Cardiac muscle cell (in vitro differentiated cells and primary cell): ENCODE measurements around the gene VSTM2B. TPM values are rescaled to one million over a fixed set of nuclear protein-coding genes. Genes with fewer than 3 reads are reported as not detected.
"Not testable (repeated sequence)": the region's sequence is repeated elsewhere in the genome, so short reads cannot be mapped to it uniquely, and the experiment has no call there.

Experiments
- DNase-seq, 2 donors: peaks; one replicate each; pipeline versions ENCODE4 v3.0.0 to v3.0.0-alpha.2; 2010 to 2017; ENCODE audit warnings: low read depth in 1 of 2, low spot score in 1 of 2
- H3K27ac ChIP-seq: fragments of 200-600 bp; sonication (generic); 2 replicates; pipeline ENCODE4 v1.5.1; 2016
- H3K27me3 ChIP-seq: fragments of 200-600 bp; sonication (generic); 2 replicates; pipeline ENCODE4 v1.6.0; 2016; ENCODE audit warnings: control low read depth
- H3K36me3 ChIP-seq: fragments of 200-600 bp; sonication (generic); 2 replicates; pipeline ENCODE4 v1.5.1; 2016; ENCODE audit warnings: control low read depth
- H3K4me1 ChIP-seq: fragments of 200-600 bp; sonication (generic); 2 replicates; pipeline ENCODE4 v1.8.1; 2017; ENCODE audit warnings: low read depth, mild to moderate bottlenecking, mixed run types
- H3K4me3 ChIP-seq: fragments of 200-600 bp; sonication (generic); 2 replicates; pipeline ENCODE4 v1.5.1; 2016; ENCODE audit warnings: mild to moderate bottlenecking
- H3K9me3 ChIP-seq: fragments of 200-600 bp; sonication (generic); 2 replicates; pipeline ENCODE4 v1.5.1; 2017; ENCODE audit warnings: low read depth, mild to moderate bottlenecking, control low read depth
- polyA plus RNA-seq: library from polyadenylated mRNA; unstranded; fragments of >200 nt; fragmentation: Nextera tagmentation; extraction: Ambion mirVana; gene quantifications from 2 replicates; pipeline ENCODE4 v1.2.1, GENCODE V29; 2016
- total RNA-seq: library from RNA; depleted of rRNA; stranded (reverse); fragments of >200 nt; gene quantifications from 2 replicates; pipeline ENCODE4 v1.2.3, GENCODE V29; 2016
- TF ChIP-seq, protein P1 (sequence below): IDR thresholded peaks from 2 replicates; pipeline ENCODE4 v1.5.1; 2012; ENCODE audit warnings: low read depth, mild to moderate bottlenecking, low read length

Gene VSTM2B
- total and polyA plus RNA-seq, 2 experiments from 2014 or later: 0.39 TPM; not detected in 1

DNA sequence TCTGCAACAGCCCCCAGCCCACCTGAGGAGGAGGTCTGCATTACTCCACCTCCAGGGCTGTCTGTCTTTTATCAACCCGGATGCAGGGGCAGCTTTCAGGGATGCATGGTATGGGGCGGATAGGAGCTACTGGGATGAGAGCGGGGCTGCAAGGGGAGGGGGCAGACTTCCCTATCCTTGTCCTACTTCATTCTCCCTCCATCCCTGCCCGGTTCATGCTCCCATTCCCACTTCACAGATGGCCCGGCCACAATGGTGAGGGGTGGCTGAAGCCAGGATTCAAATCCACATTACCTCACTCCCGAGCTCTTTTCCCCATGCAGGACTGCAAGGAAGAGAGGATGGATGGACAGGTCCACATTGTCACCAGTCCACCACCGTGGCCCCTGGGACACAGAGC, 40.5 kb upstream of the VSTM2B start:
- Histone ChIP-seq H3K4me3 (no peak overlapping the region), H3K9me3 (no peaks in the 10 kb centered on the region), H3K4me1 (no peaks in the 10 kb centered on the region), H3K27me3 (no peaks in the 10 kb centered on the region), H3K36me3 (no peaks in the 10 kb centered on the region), H3K27ac (no peak overlapping the region)
- TF ChIP-seq, protein P1, sequence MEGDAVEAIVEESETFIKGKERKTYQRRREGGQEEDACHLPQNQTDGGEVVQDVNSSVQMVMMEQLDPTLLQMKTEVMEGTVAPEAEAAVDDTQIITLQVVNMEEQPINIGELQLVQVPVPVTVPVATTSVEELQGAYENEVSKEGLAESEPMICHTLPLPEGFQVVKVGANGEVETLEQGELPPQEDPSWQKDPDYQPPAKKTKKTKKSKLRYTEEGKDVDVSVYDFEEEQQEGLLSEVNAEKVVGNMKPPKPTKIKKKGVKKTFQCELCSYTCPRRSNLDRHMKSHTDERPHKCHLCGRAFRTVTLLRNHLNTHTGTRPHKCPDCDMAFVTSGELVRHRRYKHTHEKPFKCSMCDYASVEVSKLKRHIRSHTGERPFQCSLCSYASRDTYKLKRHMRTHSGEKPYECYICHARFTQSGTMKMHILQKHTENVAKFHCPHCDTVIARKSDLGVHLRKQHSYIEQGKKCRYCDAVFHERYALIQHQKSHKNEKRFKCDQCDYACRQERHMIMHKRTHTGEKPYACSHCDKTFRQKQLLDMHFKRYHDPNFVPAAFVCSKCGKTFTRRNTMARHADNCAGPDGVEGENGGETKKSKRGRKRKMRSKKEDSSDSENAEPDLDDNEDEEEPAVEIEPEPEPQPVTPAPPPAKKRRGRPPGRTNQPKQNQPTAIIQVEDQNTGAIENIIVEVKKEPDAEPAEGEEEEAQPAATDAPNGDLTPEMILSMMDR: no peak
- DNase-seq: no peak

DNA sequence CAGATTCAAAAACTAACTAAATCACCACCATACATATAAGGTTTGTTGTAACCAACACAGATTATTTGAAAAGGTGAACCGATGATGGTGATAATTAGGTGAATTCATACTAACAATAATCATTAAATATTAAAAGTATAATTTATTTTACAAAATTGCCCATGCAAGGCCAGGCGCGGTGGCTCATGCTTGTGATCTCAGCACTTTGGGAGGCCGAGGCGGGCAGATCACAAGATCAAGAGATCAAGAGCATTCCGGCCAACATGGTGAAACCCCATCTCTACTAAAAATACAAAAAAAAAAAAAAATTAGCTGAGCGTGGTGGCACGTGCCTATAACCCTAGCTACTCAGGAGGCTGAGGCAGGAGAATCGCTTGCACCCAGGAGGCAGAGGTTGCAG, 38.8 kb upstream of the VSTM2B start:
- not testable (repeated sequence) for DNase-seq, H3K4me3 ChIP-seq, H3K27me3 ChIP-seq, H3K4me1 ChIP-seq, H3K27ac ChIP-seq, H3K9me3 ChIP-seq, H3K36me3 ChIP-seq

DNA sequence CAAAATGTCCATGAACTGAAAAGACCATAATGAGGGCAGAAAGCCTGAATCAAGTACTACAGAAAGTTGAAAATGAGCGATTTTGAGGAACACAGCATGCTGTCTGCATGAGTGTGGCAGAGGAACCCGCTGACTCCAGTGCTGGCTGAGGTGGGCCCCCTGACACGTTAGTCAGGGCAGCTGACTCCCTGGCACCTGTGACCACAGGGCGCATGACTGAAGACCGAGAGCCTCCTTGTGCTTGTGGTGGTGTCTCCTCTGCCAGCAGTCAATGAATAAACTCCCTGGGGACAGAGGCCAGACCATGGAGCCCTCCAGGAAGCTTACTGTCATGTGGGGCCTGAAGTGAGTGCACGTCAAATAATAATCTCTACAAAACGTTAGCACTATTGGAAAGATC, 38.4 kb upstream of the VSTM2B start:
- TF ChIP-seq, protein P1: no peak
- DNase-seq: no peak
- no peaks in the 10 kb centered on the region for H3K4me1 ChIP-seq

DNA sequence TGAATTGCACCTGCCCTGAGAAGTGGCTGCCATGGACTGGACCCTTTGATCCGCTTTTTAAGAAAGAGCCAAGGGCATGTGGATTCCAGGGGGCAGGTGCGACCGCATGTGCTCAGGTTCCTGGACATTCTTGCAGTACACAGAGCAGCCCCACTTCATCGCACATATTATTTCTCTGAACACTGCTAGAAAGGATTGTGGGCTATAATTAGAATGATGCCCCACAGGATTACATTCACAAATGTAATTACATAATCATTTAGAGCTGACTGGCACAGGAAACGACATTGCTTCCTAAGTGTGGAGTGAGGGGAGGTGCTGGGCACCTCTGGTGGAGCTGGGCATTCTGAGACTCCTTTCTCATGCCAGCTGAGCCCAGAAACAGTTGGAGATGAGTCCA, 37.5 kb upstream of the VSTM2B start:
- Histone ChIP-seq H3K27ac (no peak overlapping the region), H3K36me3 (no peaks in the 10 kb centered on the region), H3K27me3 (peaks cover 3% of the 10 kb centered on the region), H3K4me1 (no peaks in the 10 kb centered on the region), H3K9me3 (no peaks in the 10 kb centered on the region), H3K4me3 (no peak overlapping the region)
- TF ChIP-seq, protein P1: no peak
- DNase-seq: no peak

More for the DNA sequence above, 38.4 kb upstream of the VSTM2B start:
- H3K9me3 ChIP-seq: no peaks in the 10 kb centered on the region
- H3K27ac ChIP-seq: no peak overlapping the region
- H3K4me3 ChIP-seq: no peak overlapping the region
- no peaks in the 10 kb centered on the region for H3K36me3 ChIP-seq
- H3K27me3 ChIP-seq: no peaks in the 10 kb centered on the region

DNA sequence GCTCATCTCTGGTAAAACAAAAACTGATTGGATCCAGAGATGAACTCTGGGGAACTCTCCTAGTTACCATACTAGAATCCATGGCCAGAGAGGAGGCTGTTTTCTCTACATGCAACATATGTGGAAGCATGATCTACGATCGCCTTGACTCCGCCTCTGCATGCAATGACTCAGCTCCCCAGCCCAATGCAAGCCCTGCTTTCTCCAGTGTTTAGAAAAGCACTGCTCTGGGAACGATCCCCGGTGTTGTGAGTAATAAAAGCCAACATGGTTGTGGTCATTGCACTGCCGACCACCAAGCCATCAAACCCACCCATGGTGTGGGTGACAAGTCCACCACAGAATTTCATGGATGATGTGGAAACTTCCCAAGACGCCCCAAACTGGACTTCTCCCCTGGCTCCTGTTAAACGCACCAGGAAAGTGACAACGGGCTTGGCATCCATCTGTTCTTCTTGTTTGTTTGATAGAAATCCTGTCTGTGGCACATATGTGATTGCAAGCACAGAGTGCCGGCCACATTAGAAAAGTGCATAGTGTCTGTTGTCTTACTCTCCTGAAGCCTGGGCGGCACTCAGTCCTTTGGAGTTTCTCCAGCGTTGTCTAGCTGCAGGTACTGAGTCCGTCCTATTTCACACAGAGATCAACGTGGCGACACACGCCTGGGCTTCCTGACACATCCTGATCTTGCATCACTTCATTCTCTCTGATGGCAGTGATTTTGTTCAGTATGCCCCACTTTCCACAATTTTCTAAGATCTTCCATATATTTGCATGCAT, 36.4 kb upstream of the VSTM2B start:
- TF ChIP-seq, protein P1: no peak
- no peaks in the 10 kb centered on the region for H3K9me3 ChIP-seq
- peaks cover 3% of the 10 kb centered on the region for H3K27me3 ChIP-seq
- H3K4me3 ChIP-seq: no peak overlapping the region
- H3K4me1 ChIP-seq: no peaks in the 10 kb centered on the region
- DNase-seq: no peak
- H3K36me3 ChIP-seq: no peaks in the 10 kb centered on the region
- H3K27ac ChIP-seq: no peak overlapping the region

DNA sequence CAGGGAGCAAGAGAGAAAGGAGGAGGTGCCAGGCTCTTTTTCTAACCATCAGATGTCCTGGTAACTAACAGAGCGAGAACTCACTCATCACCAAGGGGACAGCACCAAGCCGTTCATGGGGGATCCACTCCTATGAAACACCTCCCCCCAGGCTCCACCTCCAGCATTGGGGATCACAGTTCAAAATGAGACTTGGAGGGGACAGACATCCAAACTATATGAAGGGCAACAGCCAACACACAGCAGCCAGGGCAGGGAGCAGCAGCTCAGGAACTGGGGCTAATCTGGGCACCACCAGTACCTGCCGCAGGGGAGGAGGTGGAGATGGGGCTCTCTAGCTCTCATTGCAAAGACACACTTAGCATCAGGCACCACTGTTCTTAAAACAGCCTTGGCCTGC, 34.3 kb upstream of the VSTM2B start:
- TF ChIP-seq, protein P1: no peak
- no peak for DNase-seq

More for the DNA sequence above, 34.3 kb upstream of the VSTM2B start:
- Histone ChIP-seq H3K4me3 (no peak overlapping the region), H3K4me1 (no peaks in the 10 kb centered on the region), H3K27ac (no peak overlapping the region), H3K9me3 (no peaks in the 10 kb centered on the region), H3K36me3 (no peaks in the 10 kb centered on the region), H3K27me3 (peaks cover 3% of the 10 kb centered on the region)
